GM13977 (cell line): ENCODE data around the gene NRN1.

Experiments used
- DNase-seq: peaks from one replicate; pipeline ENCODE4 v3.0.0; 2012; ENCODE audit warnings: low spot score
- CTCF ChIP-seq: IDR thresholded peaks from 2 replicates; pipeline ENCODE4 v1.5.1; 2012; ENCODE audit warnings: mild to moderate bottlenecking, control low read depth; ENCODE audit not compliant: insufficient read depth; ENCODE audit errors: extremely low read depth, missing control alignments
- in situ Hi-C: fragments of 300-500 bp; cut with MboI; formaldehyde crosslinking; loops from one replicate; pipeline ENCODE4 v1.12.0; 2022; ENCODE audit warnings: low sequenced_read_pairs, low pct_unique_long_range_greater_than_20kb, mixed read lengths, inconsistent platforms; ENCODE audit not compliant: unreplicated experiment

The NRN1 gene

GRCh38 chr6:5962794-5963193 is 43.9 kb downstream of the NRN1 start:
- DNase-seq: no peak
- in situ Hi-C loops: no loop called here
- no peak for TF ChIP-seq CTCF

GRCh38 chr6:5961836-5962235 is 44.9 kb downstream of the NRN1 start:
- TF ChIP-seq CTCF: no peak
- in situ Hi-C loops: no loop called here

GRCh38 chr6:5960456-5960855 is 46.3 kb downstream of the NRN1 start:
- DNase-seq: no peak
- TF ChIP-seq CTCF: no peak
- in situ Hi-C loops: no loop called here

More at GRCh38 chr6:5961836-5962235, 44.9 kb downstream of the NRN1 start:
- DNase-seq: no peak

- DNase-seq: no peak
- in situ Hi-C loops: no loop called here
Observed at GRCh38 chr6:5958921-5959320, 47.8 kb downstream of the NRN1 start.

GRCh38 chr6:5956939-5957338 is 49.8 kb downstream of the NRN1 start:
- in situ Hi-C loops: no loop called here
- no peak for TF ChIP-seq CTCF
- DNase-seq: no peak

More at GRCh38 chr6:5958921-5959320, 47.8 kb downstream of the NRN1 start:
- TF ChIP-seq CTCF: no peak

- DNase-seq: peak; percentile 28
- TF ChIP-seq CTCF: peak; percentile 57
- in situ Hi-C loops: no loop called here
Observed at GRCh38 chr6:5950361-5950785, 56.4 kb downstream of the NRN1 start.
